ENCODE results near the gene CADM1. TPM values are rescaled to one million over a fixed set of nuclear protein-coding genes. Genes with fewer than 3 reads are reported as not detected.

CADM1 gene
- total RNA-seq, 2 experiments from 2014 or later: 0.47 to 0.63 TPM

GRCh38 chr11:115144014-115144413 is 360.2 kb downstream of the CADM1 start:
- ChIA-PET CTCF (no interaction called here), POLR2A (no interaction called here)
- H3K27ac Mint-ChIP-seq: no peak overlapping the region
- TF ChIP-seq CTCF (IDR thresholded peaks at IDR 0.05): no peak
- ATAC-seq (no peak), DNase-seq (no peak)
- intact Hi-C loops (cut with micrococcal nuclease): no loop called here
- no peak overlapping the region for H3K4me3 Mint-ChIP-seq
- peaks cover 1% of the 10 kb centered on the region for H3K9me3 Mint-ChIP-seq
- H3K27me3 Mint-ChIP-seq: peaks cover 3% of the 10 kb centered on the region
- H3K36me3 Mint-ChIP-seq (ENCODE audit: low read depth): no peaks in the 10 kb centered on the region
- H3K4me1 Mint-ChIP-seq (ENCODE audit: low read depth): no peaks in the 10 kb centered on the region

GRCh38 chr11:115141231-115142114 is 362.7 kb downstream of the CADM1 start:
- ChIA-PET POLR2A (no interaction called here), CTCF (interaction anchor here (0.6 kb wide), 1 partner anchor 1501 kb away, joined by 3 read pairs; no protein-coding TSS in a partner anchor)
- peaks cover 3% of the 10 kb centered on the region for H3K27me3 Mint-ChIP-seq
- no peaks in the 10 kb centered on the region for H3K4me1 Mint-ChIP-seq (ENCODE audit: low read depth)
- no peaks in the 10 kb centered on the region for H3K36me3 Mint-ChIP-seq (ENCODE audit: low read depth)
- no peak overlapping the region for H3K27ac Mint-ChIP-seq
- TF ChIP-seq CTCF (IDR thresholded peaks at IDR 0.05): no peak
- no peak for ATAC-seq
- intact Hi-C loops (cut with micrococcal nuclease): no loop called here
- no peaks in the 10 kb centered on the region for H3K9me3 Mint-ChIP-seq
- no peak overlapping the region for H3K4me3 Mint-ChIP-seq
- no peak for DNase-seq

- H3K36me3 Mint-ChIP-seq (ENCODE audit: low read depth): no peaks in the 10 kb centered on the region
- ChIA-PET CTCF (no interaction called here), POLR2A (no interaction called here)
- no peak overlapping the region for H3K27ac Mint-ChIP-seq
- no peak overlapping the region for H3K4me3 Mint-ChIP-seq
- DNase-seq (no peak), ATAC-seq (no peak)
- TF ChIP-seq CTCF (IDR thresholded peaks at IDR 0.05): no peak
- H3K9me3 Mint-ChIP-seq: no peaks in the 10 kb centered on the region
- intact Hi-C loops (cut with micrococcal nuclease): no loop called here
- peaks cover 1% of the 10 kb centered on the region for H3K27me3 Mint-ChIP-seq
- no peaks in the 10 kb centered on the region for H3K4me1 Mint-ChIP-seq (ENCODE audit: low read depth)
These were observed 368.3 kb downstream of the CADM1 start for GRCh38 chr11:115135936-115136335.

GRCh38 chr11:115134926-115135325 is 369.3 kb downstream of the CADM1 start:
- Mint-ChIP-seq H3K27ac (no peak overlapping the region), H3K4me3 (no peak overlapping the region), H3K36me3 (ENCODE audit: low read depth) (no peaks in the 10 kb centered on the region), H3K9me3 (no peaks in the 10 kb centered on the region), H3K27me3 (peaks cover 1% of the 10 kb centered on the region), H3K4me1 (ENCODE audit: low read depth) (no peaks in the 10 kb centered on the region)
- ATAC-seq (no peak), DNase-seq (no peak)
- TF ChIP-seq CTCF (IDR thresholded peaks at IDR 0.05): no peak
- ChIA-PET POLR2A (no interaction called here), CTCF (no interaction called here)
- intact Hi-C loops (cut with micrococcal nuclease): no loop called here

GRCh38 chr11:115133475-115134209 is 370.6 kb downstream of the CADM1 start:
- no peak for DNase-seq
- Mint-ChIP-seq H3K36me3 (ENCODE audit: low read depth) (no peaks in the 10 kb centered on the region), H3K27me3 (peaks cover 3% of the 10 kb centered on the region), H3K9me3 (no peaks in the 10 kb centered on the region), H3K4me1 (ENCODE audit: low read depth) (no peaks in the 10 kb centered on the region), H3K4me3 (no peak overlapping the region), H3K27ac (no peak overlapping the region)
- no peak for ATAC-seq
- intact Hi-C loops (cut with micrococcal nuclease): no loop called here
- TF ChIP-seq CTCF (IDR thresholded peaks at IDR 0.05): no peak
- ChIA-PET CTCF (no interaction called here), POLR2A (no interaction called here)
